ENCODE measurements around the gene TANGO6.
"Not testable (repeated sequence)": the region's sequence is repeated elsewhere in the genome, so short reads cannot be mapped to it uniquely, and the experiment has no call there.

Gene TANGO6

DNA sequence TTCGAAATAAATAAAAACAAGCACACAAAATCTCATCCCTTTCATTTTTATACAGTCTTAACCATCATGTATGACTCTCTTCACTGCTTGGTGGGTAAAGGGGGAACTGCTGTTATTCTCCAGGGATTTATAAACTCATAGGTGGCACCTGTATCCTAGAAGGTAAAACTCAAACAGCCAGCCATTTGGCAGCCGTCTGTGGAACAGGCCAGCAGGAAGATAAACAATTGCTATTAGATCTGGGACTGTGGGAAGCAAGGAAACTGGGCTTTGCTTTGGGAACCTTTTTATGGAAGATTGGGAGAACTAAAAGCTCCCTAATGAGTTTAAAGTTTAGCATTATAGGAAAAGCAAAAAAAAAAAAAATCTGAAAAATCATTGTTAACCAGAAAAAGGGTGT, 126.0 kb downstream of the TANGO6 start:
- no peak for DNase-seq (ENCODE audit: low read depth)

DNA sequence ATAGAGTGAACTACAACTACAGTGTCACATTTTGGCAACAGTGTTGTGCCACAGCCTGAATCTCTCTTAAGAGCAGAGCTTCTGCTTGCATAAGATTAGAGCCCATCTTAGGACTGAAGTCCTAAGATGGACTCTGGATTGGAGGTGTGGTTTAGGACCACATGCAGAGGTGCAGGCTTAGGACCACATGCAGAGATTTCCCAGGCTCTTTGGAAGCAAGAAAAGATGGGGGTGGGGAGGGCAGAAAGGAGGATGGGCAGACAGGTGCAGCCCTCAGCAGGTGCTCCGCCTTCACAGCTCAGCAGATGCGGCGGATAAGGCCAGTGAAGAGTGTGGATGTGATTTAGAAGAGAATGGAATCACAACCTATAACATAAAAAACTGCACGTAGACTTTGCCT, 128.7 kb downstream of the TANGO6 start:
- DNase-seq (ENCODE audit: low read depth) = no peak

DNA sequence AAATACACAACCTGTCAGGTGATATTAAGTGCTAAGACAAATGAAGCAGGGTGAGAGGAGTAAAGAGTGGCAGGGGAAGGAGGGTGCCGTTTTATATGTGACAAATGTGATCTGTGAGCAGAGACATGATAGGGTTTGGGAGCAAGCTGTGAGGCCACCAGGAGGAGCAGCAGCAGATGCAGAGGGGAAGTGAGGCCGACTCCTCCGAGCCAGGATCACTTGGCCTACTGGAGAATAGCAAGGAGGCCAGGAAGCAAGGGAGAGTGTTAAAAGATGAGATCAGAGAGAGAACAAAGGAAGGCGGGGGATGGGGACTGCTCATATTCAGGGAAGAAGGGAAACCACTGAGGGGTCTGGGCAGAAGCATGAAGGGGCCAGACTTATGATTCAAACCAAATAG, 129.4 kb downstream of the TANGO6 start:
- peak; percentile 39 for DNase-seq (ENCODE audit: low read depth)

DNA sequence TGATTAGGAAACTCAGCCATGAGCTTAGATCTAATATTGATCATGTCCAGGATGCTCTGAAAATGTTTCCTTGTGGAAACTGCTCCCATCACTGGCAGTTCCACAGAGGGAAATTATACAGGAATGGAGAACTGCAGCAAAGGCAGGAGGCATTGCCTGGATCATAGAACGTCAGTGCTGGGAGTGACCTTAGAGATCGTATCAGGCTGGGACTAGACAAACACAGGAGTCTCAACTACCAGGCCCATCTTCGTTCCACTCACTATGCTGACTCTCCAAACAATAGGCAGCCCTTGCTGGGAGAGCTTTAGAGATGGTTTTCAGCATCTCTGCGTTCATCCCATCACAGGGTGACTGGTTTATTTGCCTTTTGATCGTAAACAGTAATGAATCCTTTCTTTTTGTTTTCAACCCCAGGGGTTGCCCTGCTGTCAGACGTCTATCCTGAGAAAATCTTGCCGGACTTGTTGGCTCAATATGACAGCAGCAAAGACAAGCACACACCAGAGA, 130.3 kb downstream of the TANGO6 start:
- no peak for DNase-seq (ENCODE audit: low read depth)

DNA sequence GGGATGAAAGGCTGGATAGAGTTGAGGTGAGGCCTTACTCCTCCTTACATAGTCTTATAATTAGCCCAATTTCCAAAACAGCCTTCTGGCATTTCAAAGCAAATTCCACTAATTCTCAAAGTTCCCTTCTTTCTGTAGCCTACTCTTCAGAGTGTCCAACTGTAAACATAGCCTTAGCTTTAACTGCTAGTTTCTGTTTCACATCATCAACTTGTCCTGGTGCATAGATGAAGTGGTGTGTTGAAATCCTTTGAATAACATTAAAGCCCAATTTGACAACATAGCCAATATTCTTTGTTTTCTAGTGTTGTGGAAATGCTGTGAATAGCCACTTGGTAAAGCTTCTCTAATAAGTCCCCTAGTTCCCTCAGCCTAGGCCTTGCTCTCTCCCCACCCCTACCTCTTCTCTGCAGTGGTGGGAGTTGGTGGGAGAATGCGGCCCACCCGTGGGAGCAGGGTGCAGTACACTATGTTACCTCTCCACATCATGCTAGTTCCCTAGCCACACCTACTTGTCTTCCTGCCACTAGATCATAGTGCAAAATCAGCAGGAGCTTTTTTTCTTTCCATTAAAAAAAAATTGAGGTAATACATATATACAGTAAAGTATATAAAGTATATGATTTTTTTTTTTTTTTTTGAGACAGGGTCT, 135.1 kb downstream of the TANGO6 start:
- DNase-seq (ENCODE audit: low read depth) = no peak

DNA sequence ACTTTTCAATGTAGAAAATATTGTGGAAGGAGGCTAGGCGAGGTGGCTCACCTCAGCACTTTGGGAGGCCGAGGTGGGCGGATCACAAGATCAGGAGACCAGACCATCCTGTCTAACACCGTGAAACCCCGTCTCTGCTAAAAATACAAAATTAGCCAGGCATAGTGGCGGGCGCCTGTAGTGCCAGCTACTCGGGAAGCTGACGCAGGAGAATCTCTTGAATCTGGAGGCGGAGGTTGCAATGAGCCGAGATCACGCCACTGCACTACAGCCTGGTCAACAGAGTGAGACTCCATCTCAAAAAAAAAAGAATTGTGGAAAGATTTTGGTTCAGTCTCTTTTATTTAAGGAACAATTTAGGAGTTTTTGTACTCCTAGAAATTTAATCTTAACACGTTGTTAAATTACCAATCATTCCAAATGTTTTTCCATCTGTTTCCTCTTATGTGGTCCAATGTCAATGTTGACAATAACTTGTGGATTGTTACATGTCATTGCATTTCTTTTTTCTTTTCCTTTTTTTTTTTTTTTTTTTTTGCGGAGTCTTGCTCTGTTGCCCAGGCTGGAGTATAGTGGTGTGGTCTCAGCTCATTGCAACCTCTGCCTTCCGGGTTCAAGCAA, 137.5 kb downstream of the TANGO6 start:
- no peak for DNase-seq (ENCODE audit: low read depth)

DNA sequence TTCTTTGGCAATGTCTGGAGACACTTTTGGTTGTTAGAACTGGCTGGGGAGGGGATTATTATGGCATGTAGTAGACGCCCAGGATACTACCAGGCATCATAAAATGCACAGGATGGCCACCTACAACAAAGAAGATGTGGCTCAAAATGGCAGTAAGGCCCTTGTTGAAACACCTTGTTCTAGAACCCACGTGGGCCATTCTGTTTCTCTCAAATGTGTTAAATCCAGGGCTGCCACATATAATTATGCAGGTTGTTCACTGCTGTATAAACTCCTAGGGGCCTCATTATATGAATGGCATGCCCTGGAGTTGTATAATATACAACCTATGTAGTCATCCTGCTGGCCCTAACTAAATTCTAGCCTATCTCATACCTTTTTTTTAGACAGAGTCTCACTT, 138.6 kb downstream of the TANGO6 start:
- no peak for DNase-seq (ENCODE audit: low read depth)

DNA sequence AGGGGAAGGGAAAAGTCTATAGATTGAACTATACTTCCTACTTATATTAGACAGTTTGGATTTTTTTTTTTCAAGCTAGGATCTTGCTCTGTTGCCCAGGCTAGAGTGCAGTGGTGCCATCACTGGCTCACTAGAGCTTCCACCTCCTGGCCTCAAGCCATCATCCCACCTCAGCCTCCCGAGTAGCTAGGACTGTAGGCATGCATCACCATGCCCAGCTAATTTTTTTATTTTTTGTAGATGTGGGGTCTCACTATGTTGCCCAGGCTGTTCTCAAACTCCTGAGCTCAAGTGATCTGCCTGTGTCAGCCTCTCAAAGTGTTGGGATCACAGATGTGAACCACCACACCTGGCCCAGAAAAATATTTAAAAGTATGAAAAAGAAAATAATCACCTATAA, 141.1 kb downstream of the TANGO6 start:
- no peak for DNase-seq (ENCODE audit: low read depth)

DNA sequence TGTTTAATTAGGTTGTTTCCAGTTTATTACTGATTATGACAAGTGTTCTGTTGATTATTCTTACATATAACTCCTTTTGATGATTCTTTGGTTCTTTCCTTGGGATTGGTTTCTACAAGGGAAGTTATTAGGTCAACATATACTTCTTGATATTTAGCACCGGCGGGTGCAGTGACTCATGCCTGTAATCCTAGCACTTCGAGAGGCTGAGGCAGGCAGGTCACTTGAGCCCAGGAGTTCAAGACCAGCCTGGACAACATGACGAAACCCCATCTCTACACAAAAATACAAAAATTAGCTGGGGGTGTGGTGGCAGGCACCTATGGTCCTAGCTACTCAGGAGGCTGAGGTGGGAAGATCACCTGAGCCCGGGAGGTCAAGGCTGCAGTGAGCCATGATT, 141.9 kb downstream of the TANGO6 start:
- DNase-seq (ENCODE audit: low read depth) = no peak

DNA sequence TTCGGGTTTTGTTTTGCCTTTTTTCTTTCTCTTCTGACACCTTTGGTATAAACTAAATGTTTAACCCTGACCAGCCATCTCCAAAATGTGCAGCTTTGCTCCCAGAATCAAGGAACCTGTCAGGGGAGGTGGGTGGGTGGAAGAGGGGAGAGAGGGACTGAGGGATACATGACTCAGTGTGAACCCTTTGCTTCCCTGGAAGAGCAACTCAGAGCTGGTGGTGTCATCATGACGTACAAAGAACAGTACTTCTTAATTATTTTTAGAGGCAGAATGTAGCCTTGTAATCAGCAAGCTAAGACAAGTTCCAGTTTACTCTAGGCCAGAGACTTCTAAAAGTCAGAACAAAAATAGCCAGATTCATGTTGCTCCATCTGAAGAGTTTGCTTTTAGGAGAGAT, 142.5 kb downstream of the TANGO6 start:
- peak; percentile 43 for DNase-seq (ENCODE audit: low read depth)

DNA sequence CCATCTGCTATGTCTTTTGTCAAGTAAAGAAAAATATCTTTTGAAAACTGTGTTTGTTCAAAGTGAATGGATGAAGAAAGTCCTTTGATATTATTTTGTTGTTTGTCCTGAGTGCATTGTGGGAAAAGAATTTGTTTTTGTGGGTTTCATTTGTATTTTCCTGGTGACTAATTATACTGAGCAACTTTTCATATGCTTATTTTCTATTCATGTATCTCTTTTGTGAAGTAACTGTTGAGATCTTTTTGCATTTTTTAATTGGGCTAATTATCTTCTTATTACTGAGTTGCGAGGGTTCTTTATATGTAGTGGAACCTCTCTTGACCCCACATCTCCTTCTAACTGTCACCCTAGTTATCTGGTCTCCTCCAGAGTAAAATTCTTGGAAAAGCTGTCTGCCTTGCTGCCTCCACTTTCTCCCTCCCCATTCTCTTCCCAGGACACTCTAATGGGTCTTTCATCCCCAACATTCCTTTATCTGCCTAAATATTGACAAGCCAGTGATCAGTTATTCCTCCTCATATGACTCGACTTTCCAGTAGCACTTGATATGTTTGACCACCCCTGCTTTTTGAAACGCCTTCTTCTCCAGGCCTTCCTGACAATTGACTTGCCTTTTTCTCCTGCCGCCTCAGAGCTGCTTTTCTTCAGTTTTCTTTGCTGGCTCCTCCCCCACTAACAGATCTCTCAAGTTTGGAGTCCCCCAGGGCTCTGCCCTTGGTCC, 144.6 kb downstream of the TANGO6 start:
- DNase-seq (ENCODE audit: low read depth) = no peak

DNA sequence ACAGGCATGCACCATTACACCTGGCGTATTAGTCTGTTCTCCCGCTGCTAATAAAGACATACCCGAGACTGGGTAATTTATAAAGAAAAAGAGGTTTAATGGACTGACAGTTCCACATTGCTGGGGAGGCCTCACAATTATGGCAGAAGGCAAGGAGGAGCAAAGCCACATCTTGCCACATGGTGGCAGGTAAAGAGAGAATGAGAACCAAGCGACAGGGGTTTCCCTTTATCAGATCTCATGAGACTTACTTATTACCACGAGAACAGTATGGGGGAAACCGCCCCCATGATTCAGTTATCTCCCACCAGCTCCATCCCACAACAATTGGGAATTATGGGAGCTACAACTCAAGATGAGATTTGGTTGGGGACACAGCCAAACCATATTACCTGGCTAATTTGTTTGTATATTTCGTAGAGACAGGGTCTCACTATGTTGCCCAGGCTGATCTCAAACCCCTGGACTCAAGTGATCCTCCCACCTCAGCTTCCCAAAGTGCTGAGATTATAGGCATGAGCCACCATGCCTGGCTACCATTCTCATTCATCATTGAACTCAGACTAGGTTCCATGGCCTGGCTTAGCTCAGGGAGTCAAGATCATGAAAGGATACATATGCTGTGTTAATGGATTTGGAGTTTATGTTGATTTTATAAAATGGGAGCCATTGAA, 147.0 kb downstream of the TANGO6 start:
- DNase-seq (ENCODE audit: low read depth) = not testable (repeated sequence)

DNA sequence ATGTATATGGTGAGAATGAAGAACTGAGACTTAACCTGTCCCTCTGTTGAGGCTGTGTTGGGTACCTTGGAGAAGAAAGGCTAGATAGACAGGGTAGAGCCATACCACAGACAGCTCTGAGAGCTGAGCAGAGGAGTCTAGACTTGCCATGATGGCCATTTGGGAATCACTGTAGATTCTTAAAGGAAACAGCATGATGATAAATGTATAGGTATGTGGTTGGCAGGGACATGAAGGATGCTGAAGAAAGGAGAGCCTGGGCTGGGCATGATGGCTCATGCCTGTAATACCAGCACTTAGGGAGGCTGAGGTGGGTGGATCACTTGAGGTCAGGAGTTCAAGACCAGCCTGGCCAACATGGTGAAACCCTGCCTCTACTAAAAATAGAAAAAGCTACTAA, 147.7 kb downstream of the TANGO6 start:
- no peak for DNase-seq (ENCODE audit: low read depth)

DNA sequence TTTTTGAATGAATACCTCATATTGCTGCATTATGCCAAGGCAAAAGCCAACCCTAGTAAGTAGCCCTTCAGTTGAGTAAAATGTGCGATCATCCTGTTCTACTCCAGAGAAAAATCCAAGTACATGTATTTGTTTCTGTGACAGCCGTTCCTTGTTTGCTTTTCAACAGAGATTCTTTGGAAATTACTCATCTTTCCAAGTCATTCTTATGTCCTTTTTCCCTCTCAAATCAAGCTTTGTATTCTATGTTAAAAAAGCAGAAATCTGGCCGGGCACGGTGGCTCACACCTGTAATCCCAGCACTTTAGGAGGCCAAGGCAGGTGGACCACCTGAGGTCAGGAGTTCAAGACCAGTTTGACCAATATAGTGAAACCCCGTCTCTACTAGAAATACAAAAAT, 149.2 kb downstream of the TANGO6 start:
- peak; percentile 68 for DNase-seq (ENCODE audit: low read depth)

DNA sequence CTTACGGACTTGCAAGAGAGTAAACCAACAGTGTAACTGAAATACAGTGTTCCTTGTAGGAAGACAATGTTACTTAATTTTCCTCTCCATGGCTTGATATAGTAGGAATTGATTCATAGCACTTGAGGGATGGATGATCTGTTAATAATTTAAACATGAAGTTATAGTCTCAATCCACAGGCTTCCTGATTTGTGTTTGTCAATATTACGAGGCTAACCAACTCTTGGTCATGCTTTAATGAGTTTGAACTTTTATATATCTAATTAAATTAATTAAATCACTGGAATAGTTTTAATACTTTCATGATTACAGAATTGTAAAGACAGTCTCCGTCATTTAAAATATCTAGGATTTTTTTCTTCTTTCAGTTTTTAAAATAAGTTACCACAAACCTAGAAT, 150.1 kb downstream of the TANGO6 start:
- no peak for DNase-seq (ENCODE audit: low read depth)

DNA sequence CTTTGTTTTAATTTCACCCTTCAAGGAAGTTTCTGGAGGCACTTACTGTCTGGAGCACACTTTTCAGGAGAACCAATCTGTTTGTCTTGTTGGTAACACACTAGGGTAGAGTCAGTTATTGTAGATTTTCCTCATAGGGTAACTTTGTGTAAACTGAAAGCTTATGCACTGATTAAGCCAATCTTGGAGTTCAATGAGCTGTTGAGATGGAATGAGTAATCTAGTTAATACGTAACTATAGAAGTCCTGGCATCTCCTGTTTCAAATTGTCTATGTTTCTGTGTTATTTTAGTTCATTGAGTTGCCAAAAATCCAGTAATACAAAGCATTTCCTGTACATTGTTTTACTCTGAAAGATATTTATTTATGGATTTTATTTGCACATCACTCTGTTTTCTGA, 150.6 kb downstream of the TANGO6 start:
- peak; percentile 90 for DNase-seq (ENCODE audit: low read depth)

DNA sequence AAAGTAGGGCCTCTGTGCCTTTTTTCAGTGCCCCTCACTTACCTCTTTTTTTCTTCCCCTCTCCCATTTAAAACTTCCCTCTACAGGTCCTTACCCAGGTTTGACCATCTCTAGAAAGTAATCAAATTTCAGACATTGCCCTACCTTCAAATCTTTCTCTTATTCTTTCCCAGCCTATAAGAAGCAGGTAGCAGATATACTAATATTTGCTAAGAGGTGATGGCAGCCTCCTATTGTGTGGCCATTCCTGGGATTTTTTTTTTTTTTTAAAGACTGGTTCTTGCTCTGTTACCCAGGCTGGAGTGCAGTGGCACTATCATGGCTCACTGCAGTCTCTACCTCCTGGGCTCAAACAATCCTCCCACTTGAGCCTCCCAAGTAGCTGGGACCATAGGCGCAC, 151.0 kb downstream of the TANGO6 start:
- no peak for DNase-seq (ENCODE audit: low read depth)

DNA sequence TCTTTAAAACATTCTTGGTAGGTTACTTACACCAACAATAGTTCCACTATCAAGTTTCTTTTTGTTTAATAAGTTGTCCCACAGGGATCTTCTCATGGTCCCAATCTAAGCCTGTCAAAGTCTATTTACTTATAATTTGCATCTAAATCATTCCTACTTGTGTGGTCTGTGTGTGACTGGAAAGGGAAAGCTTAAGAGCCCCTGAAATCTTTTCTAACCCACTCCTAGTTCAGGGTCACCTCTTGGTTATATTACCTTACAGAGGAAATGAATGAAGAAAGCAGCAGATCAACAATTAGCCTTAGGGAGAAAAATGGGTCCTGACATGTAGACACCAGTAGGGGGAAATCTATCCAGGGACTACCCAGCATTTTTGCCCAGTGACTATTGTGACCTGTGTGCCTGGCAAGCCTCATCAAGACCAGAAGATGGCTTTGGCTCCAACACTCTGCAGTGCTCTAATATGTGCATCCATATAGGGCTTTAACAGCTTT, 151.7 kb downstream of the TANGO6 start:
- DNase-seq (ENCODE audit: low read depth) = peak; percentile 36

DNA sequence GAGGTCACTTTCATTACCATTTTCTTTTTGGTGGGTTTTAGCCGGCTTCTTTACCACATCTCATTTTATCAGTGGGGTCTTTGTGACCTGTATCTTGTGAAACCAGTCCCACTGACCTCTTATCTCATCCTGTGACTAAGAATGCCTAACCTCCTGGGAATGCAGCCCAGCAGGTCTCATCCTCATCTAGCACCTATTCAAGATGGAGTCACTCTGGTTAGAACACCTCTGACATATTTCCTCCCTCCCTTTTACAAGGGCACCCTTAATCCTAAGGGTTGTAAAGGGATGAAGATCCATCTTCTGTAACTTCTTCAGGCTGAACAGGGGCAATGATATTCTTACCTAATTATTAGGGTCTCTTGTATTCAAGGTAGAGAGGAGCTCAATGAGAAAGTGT, 154.2 kb downstream of the TANGO6 start:
- no peak for DNase-seq (ENCODE audit: low read depth)

DNA sequence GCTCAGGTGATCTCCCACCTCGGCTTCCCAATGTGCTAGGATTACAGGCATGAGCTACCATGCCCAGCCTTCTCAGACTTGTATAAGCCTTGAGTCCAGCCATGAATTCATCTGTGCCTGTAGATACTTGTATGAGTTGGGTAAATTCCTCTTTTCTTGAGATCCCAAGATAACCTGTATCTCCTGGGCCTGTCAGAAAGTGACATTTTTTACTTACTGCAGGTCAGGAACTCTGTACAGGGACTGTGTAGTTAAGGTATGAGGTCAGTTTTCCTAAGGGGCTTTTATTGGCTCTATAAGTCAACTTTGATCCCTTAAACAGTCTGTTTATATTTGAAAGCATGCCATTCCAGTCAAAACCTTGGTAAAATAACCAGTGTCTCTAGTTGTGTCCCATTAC, 155.8 kb downstream of the TANGO6 start:
- DNase-seq (ENCODE audit: low read depth) = no peak

DNA sequence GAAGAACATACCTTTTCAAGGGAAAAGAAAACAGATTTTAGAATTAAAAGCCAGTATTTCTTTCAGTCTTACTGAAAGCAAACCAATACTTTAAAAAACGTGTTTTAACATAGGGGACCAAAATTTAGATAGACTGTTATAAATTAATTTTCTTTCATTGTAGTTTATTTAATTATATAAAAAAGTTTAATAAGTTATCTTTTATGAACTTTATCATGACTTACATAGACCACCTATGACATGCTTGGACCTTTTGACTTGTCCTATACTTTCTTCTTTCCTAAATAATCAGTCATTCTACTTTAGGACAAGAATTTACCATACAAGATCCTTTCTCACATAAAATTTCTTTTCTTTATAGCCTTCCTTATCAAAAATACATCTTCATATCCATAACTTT, 160.2 kb downstream of the TANGO6 start:
- DNase-seq (ENCODE audit: low read depth) = no peak

DNA sequence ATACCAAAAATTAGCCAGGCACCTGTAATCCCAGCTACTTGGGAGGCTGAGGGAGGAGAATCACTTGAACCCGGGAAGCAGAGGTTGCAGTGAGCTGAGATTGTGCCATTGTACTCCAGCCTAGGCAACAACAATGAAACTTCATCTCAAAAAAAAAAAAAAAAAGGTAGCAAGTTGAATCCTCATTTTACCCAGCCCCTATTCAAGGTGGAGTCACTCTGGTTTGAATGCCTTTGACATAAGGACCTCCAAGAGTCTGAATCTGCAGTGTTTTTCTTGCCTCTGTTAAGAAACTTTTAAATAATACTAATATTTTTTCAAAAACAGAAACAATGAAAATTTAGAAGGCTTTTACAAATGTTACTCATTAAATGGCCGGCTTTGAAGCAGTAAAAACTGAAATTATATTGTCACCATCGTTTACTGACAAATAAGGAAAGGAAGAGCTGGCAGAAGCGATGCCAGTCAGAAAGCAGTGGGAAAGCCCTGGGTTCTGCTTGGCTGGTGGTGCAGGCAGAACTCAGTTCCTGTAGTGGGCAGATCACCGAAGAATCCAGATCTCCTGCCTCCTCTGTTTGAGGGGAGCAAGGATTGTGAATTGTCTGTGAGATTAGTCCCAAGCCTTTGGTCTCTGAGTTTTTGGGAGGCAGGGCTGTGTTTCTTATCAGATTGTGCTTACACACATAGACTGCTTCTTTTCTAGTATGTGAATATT, 162.5 kb downstream of the TANGO6 start:
- no peak for DNase-seq (ENCODE audit: low read depth)

Data from fibroblast of gingiva (primary cell).